A673 (cell line): ENCODE data around the gene TMC4.

Source experiments
- EZH2 ChIP-seq: fragments of 200-600 bp; sonication (generic); IDR thresholded peaks from 2 replicates; pipeline ENCODE4 v1.6.1; 2017; ENCODE audit warnings: borderline replicate concordance, low read depth, mild to moderate bottlenecking, mixed read lengths, antibody characterized with exemption, low read length; ENCODE audit not compliant: poor library complexity, severe bottlenecking
- TF ChIP-seq, protein P1 (sequence below): fragments of 300-800, 200-600 bp; sonication (generic); conservative IDR thresholded peaks from 2 replicates; pipeline ENCODE4 v1.5.1; 2017; ENCODE audit warnings: low read depth, mild to moderate bottlenecking, antibody characterized with exemption, low read length, moderate library complexity, mixed read lengths

- TF ChIP-seq, protein P1, sequence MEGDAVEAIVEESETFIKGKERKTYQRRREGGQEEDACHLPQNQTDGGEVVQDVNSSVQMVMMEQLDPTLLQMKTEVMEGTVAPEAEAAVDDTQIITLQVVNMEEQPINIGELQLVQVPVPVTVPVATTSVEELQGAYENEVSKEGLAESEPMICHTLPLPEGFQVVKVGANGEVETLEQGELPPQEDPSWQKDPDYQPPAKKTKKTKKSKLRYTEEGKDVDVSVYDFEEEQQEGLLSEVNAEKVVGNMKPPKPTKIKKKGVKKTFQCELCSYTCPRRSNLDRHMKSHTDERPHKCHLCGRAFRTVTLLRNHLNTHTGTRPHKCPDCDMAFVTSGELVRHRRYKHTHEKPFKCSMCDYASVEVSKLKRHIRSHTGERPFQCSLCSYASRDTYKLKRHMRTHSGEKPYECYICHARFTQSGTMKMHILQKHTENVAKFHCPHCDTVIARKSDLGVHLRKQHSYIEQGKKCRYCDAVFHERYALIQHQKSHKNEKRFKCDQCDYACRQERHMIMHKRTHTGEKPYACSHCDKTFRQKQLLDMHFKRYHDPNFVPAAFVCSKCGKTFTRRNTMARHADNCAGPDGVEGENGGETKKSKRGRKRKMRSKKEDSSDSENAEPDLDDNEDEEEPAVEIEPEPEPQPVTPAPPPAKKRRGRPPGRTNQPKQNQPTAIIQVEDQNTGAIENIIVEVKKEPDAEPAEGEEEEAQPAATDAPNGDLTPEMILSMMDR, result peak; percentile 91
- TF ChIP-seq EZH2, result no peak
These were observed 4.6 kb downstream of the TMC4 start for GRCh38 chr19:54168174-54168917.
